Endothelial cell of umbilical vein (primary cell): Measurements from ENCODE around the gene KREMEN1.

Source experiments
- EZH2 ChIP-seq: IDR thresholded peaks from 2 replicates; pipeline ENCODE4 v1.6.1; 2012; ENCODE audit warnings: borderline replicate concordance, low read depth, mild to moderate bottlenecking, moderate library complexity, low read length, inconsistent platforms; ENCODE audit not compliant: severe bottlenecking
- MYC ChIP-seq: IDR thresholded peaks from one replicate; pipeline ENCODE4 v1.6.1; 2011; ENCODE audit warnings: mild to moderate bottlenecking, low read depth, low read length
- TF ChIP-seq, protein P1 (sequence below), 2 donors: IDR thresholded peaks; 1 replicate in 1 of 2; 2 replicates in 1 of 2; pipeline ENCODE4 v1.5.1; 2011; ENCODE audit warnings: low read length in 2 of 2, mild to moderate bottlenecking in 2 of 2, moderate library complexity in 2 of 2, control low read depth in 1 of 2, inconsistent platforms in 1 of 2, low read depth in 1 of 2; ENCODE audit not compliant: insufficient read depth in 1 of 2; ENCODE audit errors: extremely low read depth in 1 of 2

GRCh38 chr22:29166180-29166579 is 93.3 kb downstream of the KREMEN1 start:
- TF ChIP-seq, protein P1, sequence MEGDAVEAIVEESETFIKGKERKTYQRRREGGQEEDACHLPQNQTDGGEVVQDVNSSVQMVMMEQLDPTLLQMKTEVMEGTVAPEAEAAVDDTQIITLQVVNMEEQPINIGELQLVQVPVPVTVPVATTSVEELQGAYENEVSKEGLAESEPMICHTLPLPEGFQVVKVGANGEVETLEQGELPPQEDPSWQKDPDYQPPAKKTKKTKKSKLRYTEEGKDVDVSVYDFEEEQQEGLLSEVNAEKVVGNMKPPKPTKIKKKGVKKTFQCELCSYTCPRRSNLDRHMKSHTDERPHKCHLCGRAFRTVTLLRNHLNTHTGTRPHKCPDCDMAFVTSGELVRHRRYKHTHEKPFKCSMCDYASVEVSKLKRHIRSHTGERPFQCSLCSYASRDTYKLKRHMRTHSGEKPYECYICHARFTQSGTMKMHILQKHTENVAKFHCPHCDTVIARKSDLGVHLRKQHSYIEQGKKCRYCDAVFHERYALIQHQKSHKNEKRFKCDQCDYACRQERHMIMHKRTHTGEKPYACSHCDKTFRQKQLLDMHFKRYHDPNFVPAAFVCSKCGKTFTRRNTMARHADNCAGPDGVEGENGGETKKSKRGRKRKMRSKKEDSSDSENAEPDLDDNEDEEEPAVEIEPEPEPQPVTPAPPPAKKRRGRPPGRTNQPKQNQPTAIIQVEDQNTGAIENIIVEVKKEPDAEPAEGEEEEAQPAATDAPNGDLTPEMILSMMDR (IDR thresholded peaks at IDR 0.05; ENCODE audit: extremely low read depth in 1 of 2, insufficient read depth in 1 of 2, low read depth in 1 of 2, low read length in 2 of 2): no peak
- TF ChIP-seq MYC (no peak), EZH2 (no peak)
